Transverse colon (tissue), 4 donors: ENCODE data around the gene SNTG2.

ENCODE experiments used
- POLR2A ChIP-seq: fragments of 450-650 bp; IDR thresholded peaks from one replicate; pipeline ENCODE4 v1.6.1; 2016; ENCODE audit warnings: antibody characterized with exemption, mild to moderate bottlenecking, moderate library complexity
- POLR2AphosphoS5 ChIP-seq, 3 donors: sonication (generic); formaldehyde crosslinking; IDR thresholded peaks; one replicate each; pipeline ENCODE4 v1.6.1; 2016; ENCODE audit warnings: antibody characterized with exemption in 3 of 3
- TF ChIP-seq, protein P1 (sequence below), 5 experiments: fragments of 200-600 bp in 3 of 5; fragments of 450-650 bp in 2 of 5; sonication (generic) in 3 of 5; IDR thresholded peaks; 1 replicate in 2 of 5; 2 replicates in 3 of 5; pipeline ENCODE4 v1.5.1; 2016 to 2017; ENCODE audit warnings: antibody characterized with exemption in 5 of 5, inconsistent platforms in 3 of 5, mild to moderate bottlenecking in 2 of 5, moderate library complexity in 1 of 5

- TF ChIP-seq, protein P1, sequence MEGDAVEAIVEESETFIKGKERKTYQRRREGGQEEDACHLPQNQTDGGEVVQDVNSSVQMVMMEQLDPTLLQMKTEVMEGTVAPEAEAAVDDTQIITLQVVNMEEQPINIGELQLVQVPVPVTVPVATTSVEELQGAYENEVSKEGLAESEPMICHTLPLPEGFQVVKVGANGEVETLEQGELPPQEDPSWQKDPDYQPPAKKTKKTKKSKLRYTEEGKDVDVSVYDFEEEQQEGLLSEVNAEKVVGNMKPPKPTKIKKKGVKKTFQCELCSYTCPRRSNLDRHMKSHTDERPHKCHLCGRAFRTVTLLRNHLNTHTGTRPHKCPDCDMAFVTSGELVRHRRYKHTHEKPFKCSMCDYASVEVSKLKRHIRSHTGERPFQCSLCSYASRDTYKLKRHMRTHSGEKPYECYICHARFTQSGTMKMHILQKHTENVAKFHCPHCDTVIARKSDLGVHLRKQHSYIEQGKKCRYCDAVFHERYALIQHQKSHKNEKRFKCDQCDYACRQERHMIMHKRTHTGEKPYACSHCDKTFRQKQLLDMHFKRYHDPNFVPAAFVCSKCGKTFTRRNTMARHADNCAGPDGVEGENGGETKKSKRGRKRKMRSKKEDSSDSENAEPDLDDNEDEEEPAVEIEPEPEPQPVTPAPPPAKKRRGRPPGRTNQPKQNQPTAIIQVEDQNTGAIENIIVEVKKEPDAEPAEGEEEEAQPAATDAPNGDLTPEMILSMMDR (IDR thresholded peaks at IDR 0.05): no peak
- no peak for TF ChIP-seq POLR2AphosphoS5 (IDR thresholded peaks at IDR 0.05)
- no peak for TF ChIP-seq POLR2A
Measured at GRCh38 chr2:1403565-1403964, 452.9 kb downstream of the SNTG2 start.
